Fibroblast of gingiva (primary cell): ENCODE data around the gene SMIM41.
A peak's percentile ranks its signal among the peaks of the same experiment; 100 is the strongest.

Experiments used
- DNase-seq: peaks from one replicate; pipeline ENCODE4 v3.0.0-alpha.2; 2011; ENCODE audit warnings: low read depth

SMIM41 gene

GRCh38 chr12:52122540-52122871 lies 43.0 kb downstream of the SMIM41 start:
- DNase-seq, result no peak

- DNase-seq, result no peak
Measured at GRCh38 chr12:52122904-52123303, 43.4 kb downstream of the SMIM41 start.

- no peak for DNase-seq
Measured at GRCh38 chr12:52123487-52124186, 44.1 kb downstream of the SMIM41 start.

GRCh38 chr12:52125476-52125900 lies 46.0 kb downstream of the SMIM41 start:
- DNase-seq, result no peak

GRCh38 chr12:52126050-52126604 lies 46.6 kb downstream of the SMIM41 start:
- no peak for DNase-seq

GRCh38 chr12:52126605-52127578 lies 47.4 kb downstream of the SMIM41 start:
- no peak for DNase-seq

- no peak for DNase-seq
Measured at GRCh38 chr12:52127683-52128450, 48.4 kb downstream of the SMIM41 start.

GRCh38 chr12:52130711-52131110 lies 51.2 kb downstream of the SMIM41 start:
- DNase-seq, result no peak

- DNase-seq, result peak; percentile 94
Measured at GRCh38 chr12:52132754-52133161, 53.3 kb downstream of the SMIM41 start.

- DNase-seq, result no peak
Measured at GRCh38 chr12:52137746-52138145, 58.2 kb downstream of the SMIM41 start.

GRCh38 chr12:52139147-52139546 lies 59.6 kb downstream of the SMIM41 start:
- DNase-seq, result no peak

- DNase-seq, result peak; percentile 34
Measured at GRCh38 chr12:52139579-52140062, 60.1 kb downstream of the SMIM41 start.

GRCh38 chr12:52141306-52141705 lies 61.8 kb downstream of the SMIM41 start:
- no peak for DNase-seq

GRCh38 chr12:52141875-52142274 lies 62.4 kb downstream of the SMIM41 start:
- no peak for DNase-seq

GRCh38 chr12:52142431-52142830 lies 62.9 kb downstream of the SMIM41 start:
- DNase-seq, result no peak

- DNase-seq, result no peak
Measured at GRCh38 chr12:52144512-52145227, 65.2 kb downstream of the SMIM41 start.

GRCh38 chr12:52145228-52146088 lies 66.0 kb downstream of the SMIM41 start:
- no peak for DNase-seq

- no peak for DNase-seq
Measured at GRCh38 chr12:52146089-52146821, 66.8 kb downstream of the SMIM41 start.

- no peak for DNase-seq
Measured at GRCh38 chr12:52146822-52147366, 67.4 kb downstream of the SMIM41 start.
